ENCODE measurements around the gene TENM4.

GRCh38 chr11:78647266-78647915, 793.4 kb downstream of the TENM4 start:
- TF ChIP-seq, protein P1, sequence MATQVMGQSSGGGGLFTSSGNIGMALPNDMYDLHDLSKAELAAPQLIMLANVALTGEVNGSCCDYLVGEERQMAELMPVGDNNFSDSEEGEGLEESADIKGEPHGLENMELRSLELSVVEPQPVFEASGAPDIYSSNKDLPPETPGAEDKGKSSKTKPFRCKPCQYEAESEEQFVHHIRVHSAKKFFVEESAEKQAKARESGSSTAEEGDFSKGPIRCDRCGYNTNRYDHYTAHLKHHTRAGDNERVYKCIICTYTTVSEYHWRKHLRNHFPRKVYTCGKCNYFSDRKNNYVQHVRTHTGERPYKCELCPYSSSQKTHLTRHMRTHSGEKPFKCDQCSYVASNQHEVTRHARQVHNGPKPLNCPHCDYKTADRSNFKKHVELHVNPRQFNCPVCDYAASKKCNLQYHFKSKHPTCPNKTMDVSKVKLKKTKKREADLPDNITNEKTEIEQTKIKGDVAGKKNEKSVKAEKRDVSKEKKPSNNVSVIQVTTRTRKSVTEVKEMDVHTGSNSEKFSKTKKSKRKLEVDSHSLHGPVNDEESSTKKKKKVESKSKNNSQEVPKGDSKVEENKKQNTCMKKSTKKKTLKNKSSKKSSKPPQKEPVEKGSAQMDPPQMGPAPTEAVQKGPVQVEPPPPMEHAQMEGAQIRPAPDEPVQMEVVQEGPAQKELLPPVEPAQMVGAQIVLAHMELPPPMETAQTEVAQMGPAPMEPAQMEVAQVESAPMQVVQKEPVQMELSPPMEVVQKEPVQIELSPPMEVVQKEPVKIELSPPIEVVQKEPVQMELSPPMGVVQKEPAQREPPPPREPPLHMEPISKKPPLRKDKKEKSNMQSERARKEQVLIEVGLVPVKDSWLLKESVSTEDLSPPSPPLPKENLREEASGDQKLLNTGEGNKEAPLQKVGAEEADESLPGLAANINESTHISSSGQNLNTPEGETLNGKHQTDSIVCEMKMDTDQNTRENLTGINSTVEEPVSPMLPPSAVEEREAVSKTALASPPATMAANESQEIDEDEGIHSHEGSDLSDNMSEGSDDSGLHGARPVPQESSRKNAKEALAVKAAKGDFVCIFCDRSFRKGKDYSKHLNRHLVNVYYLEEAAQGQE (IDR thresholded peaks at IDR 0.05; ENCODE audit: low read depth): no peak
- no peak for TF ChIP-seq MAX (IDR thresholded peaks at IDR 0.05)
- no peak for TF ChIP-seq CREB1 (IDR thresholded peaks at IDR 0.05; ENCODE audit: low read depth)
- no peak for TF ChIP-seq FOXM1 (IDR thresholded peaks at IDR 0.05; ENCODE audit: borderline replicate concordance, low read depth)
- no peak for TF ChIP-seq RAD21 (IDR thresholded peaks at IDR 0.05; ENCODE audit: low read depth)
- TF ChIP-seq CEBPB (IDR thresholded peaks at IDR 0.05): no peak
- TF ChIP-seq TEAD4 (IDR thresholded peaks at IDR 0.05): no peak
- no peak for TF ChIP-seq TAF1 (IDR thresholded peaks at IDR 0.05; ENCODE audit: low read depth)
- no peak for TF ChIP-seq EP300 (IDR thresholded peaks at IDR 0.05; ENCODE audit: borderline replicate concordance)

Measured in Ishikawa (cell line).